H1 (cell line): ENCODE data around the gene NLRP7. TPM values are rescaled to one million over a fixed set of nuclear protein-coding genes. Genes with fewer than 3 reads are reported as not detected.

ENCODE experiments used
- CTCF ChIA-PET: fragments of 300-600 bp; sonication (Branson Sonifier 250); formaldehyde crosslinking; loops from one replicate; lab custom pipeline; 2021; ENCODE audit not compliant: partially characterized antibody; lab: Charles Lee
- POLR2A ChIA-PET: fragments of 300-600 bp; sonication (Branson Sonifier 250); formaldehyde crosslinking; loops from one replicate; lab custom pipeline; 2021; ENCODE audit warnings: inconsistent platforms; ENCODE audit not compliant: partially characterized antibody; lab: Charles Lee
- DNase-seq, 2 experiments: peaks; one replicate each; pipeline versions ENCODE4 v3.0.0 to v3.0.0-alpha.2; 2010 to 2022; ENCODE audit warnings: low spot score in 2 of 2, low read depth in 1 of 2, mixed read lengths in 1 of 2
- FAIRE-seq: peaks from 2 replicates; lab custom pipeline; 2011; peaks lifted over from hg19 to GRCh38; lab: Jason Lieb, UNC
- H2AFZ ChIP-seq: 2 replicates; pipeline ENCODE4 v1.8.1; 2012; ENCODE audit warnings: low read length, inconsistent platforms
- H2AK5ac ChIP-seq: 2 replicates; pipeline ENCODE4 v1.6.1; 2013; ENCODE audit warnings: low read depth, low read length
- H2BK120ac ChIP-seq: replicated peaks from 2 replicates; pipeline ENCODE3; 2013; ENCODE audit warnings: low read depth, low read length, inconsistent platforms
- H2BK12ac ChIP-seq: 2 replicates; pipeline ENCODE4 v1.6.1; 2013; ENCODE audit warnings: low read depth, low read length
- H2BK15ac ChIP-seq: 2 replicates; pipeline ENCODE4 v1.6.1; 2013; ENCODE audit warnings: low read length
- H2BK20ac ChIP-seq: 2 replicates; pipeline ENCODE4 v1.6.1; 2013; ENCODE audit warnings: low read length
- H2BK5ac ChIP-seq: 2 replicates; pipeline ENCODE4 v1.6.1; 2013; ENCODE audit warnings: low read depth, low read length
- H3K14ac ChIP-seq: 2 replicates; pipeline ENCODE4 v1.6.1; 2013; ENCODE audit warnings: inconsistent platforms; ENCODE audit not compliant: insufficient read length
- H3K18ac ChIP-seq: 2 replicates; pipeline ENCODE4 v1.6.1; 2013; ENCODE audit warnings: low read length; ENCODE audit errors: extremely low read depth
- H3K23ac ChIP-seq: 2 replicates; pipeline ENCODE4 v1.6.1; 2013; ENCODE audit warnings: inconsistent platforms; ENCODE audit not compliant: insufficient read length
- H3K23me2 ChIP-seq: 2 replicates; pipeline ENCODE4 v1.6.1; 2013; ENCODE audit warnings: low read depth, low read length
- H3K27ac ChIP-seq: 2 replicates; pipeline ENCODE4 v1.6.1; 2011; ENCODE audit warnings: low read depth, low read length, inconsistent platforms
- H3K27me3 ChIP-seq, 4 experiments: replicated peaks in 1 of 4; 1 replicate in 1 of 4; 2 replicates in 3 of 4; pipeline versions ENCODE4 v1.6.1 to v1.8.1; 2011 to 2013; ENCODE audit warnings: low read length in 3 of 4, mild to moderate bottlenecking in 3 of 4, inconsistent platforms in 2 of 4, mixed read lengths in 2 of 4, moderate library complexity in 1 of 4; ENCODE audit not compliant: control insufficient read depth in 3 of 4, insufficient read depth in 3 of 4; ENCODE audit errors: extremely low read depth in 1 of 4
- H3K36me3 ChIP-seq, 4 experiments: 2 replicates each; pipeline versions ENCODE4 v1.6.1 to v1.8.1; 2011 to 2013; ENCODE audit warnings: mild to moderate bottlenecking in 4 of 4, low read length in 3 of 4, moderate library complexity in 2 of 4, control low read depth in 1 of 4, inconsistent platforms in 1 of 4; ENCODE audit not compliant: insufficient read depth in 4 of 4, control insufficient read depth in 2 of 4
- H3K4ac ChIP-seq: replicated peaks from 2 replicates; pipeline ENCODE3; 2013; ENCODE audit warnings: low read length, low read depth, mixed read lengths, inconsistent platforms; ENCODE audit not compliant: insufficient read length
- H3K4me1 ChIP-seq, 4 experiments: replicated peaks in 1 of 4; 1 replicate in 1 of 4; 2 replicates in 3 of 4; pipeline versions ENCODE4 v1.6.1 to v1.8.1; 2011 to 2013; ENCODE audit warnings: low read length in 3 of 4, inconsistent platforms in 2 of 4, mixed read lengths in 1 of 4; ENCODE audit not compliant: insufficient read depth in 4 of 4, control insufficient read depth in 3 of 4
- H3K4me2 ChIP-seq, 2 experiments: 2 replicates each; pipeline versions ENCODE4 v1.6.1 to v1.8.1; 2011 to 2013; ENCODE audit warnings: low read depth in 2 of 2, low read length in 2 of 2, control low read depth in 1 of 2, inconsistent platforms in 1 of 2, mild to moderate bottlenecking in 1 of 2; ENCODE audit not compliant: insufficient read depth in 1 of 2
- H3K4me3 ChIP-seq, 4 experiments: fragments of 200-600, 300-600 bp in 1 of 4; sonication (generic), shearing (Covaris generic), sonication (Bioruptor Twin) in 1 of 4; 2 replicates each; pipeline versions ENCODE4 v1.5.1 to v1.8.1; 2011 to 2016; ENCODE audit warnings: low read length in 4 of 4, low read depth in 3 of 4, control low read depth in 2 of 4, inconsistent platforms in 2 of 4, mild to moderate bottlenecking in 2 of 4, mixed read lengths in 1 of 4, moderate library complexity in 1 of 4; ENCODE audit not compliant: insufficient read depth in 2 of 4; ENCODE audit errors: extremely low read depth in 1 of 4
- H3K56ac ChIP-seq: replicated peaks from 2 replicates; pipeline ENCODE3; 2013; ENCODE audit warnings: low read depth, mild to moderate bottlenecking, mixed read lengths, low read length, inconsistent platforms; ENCODE audit not compliant: insufficient read length
- H3K79me1 ChIP-seq: 2 replicates; pipeline ENCODE4 v1.6.1; 2013; ENCODE audit warnings: low read depth, low read length, control low read depth
- H3K79me2 ChIP-seq, 2 experiments: 2 replicates each; pipeline versions ENCODE4 v1.6.1 to v1.8.1; 2012 to 2013; ENCODE audit warnings: low read length in 2 of 2, mild to moderate bottlenecking in 2 of 2, inconsistent platforms in 1 of 2; ENCODE audit not compliant: insufficient read depth in 2 of 2, control insufficient read depth in 1 of 2
- H3K9ac ChIP-seq, 4 experiments: replicated peaks in 1 of 4; 1 replicate in 1 of 4; 2 replicates in 3 of 4; pipeline versions ENCODE4 v1.6.1 to v1.8.1; 2011 to 2013; ENCODE audit warnings: low read depth in 3 of 4, low read length in 3 of 4, control low read depth in 2 of 4, mild to moderate bottlenecking in 2 of 4, moderate library complexity in 2 of 4, inconsistent platforms in 1 of 4; ENCODE audit errors: extremely low read depth in 1 of 4
- H3K9me3 ChIP-seq, 2 experiments: 2 replicates each; pipeline versions ENCODE4 v1.6.1 to v1.8.1; 2012 to 2013; ENCODE audit warnings: mild to moderate bottlenecking in 2 of 2, moderate library complexity in 2 of 2, control low read depth in 1 of 2, inconsistent platforms in 1 of 2, low read depth in 1 of 2, low read length in 1 of 2, mixed read lengths in 1 of 2; ENCODE audit not compliant: insufficient read depth in 2 of 2
- H4K20me1 ChIP-seq, 2 experiments: replicated peaks in 1 of 2; 2 replicates each; pipeline versions ENCODE3 to v1.8.1; 2011 to 2013; ENCODE audit warnings: inconsistent platforms in 2 of 2, low read length in 2 of 2, mild to moderate bottlenecking in 1 of 2; ENCODE audit not compliant: insufficient read depth in 2 of 2, control insufficient read depth in 1 of 2
- H4K5ac ChIP-seq: 2 replicates; pipeline ENCODE4 v1.6.1; 2013; ENCODE audit warnings: low read length, low read depth, mixed read lengths, inconsistent platforms; ENCODE audit not compliant: insufficient read length
- H4K8ac ChIP-seq: 2 replicates; pipeline ENCODE4 v1.8.0; 2013; ENCODE audit warnings: mild to moderate bottlenecking, moderate library complexity, low read length, inconsistent platforms; ENCODE audit not compliant: insufficient read depth; ENCODE audit errors: extremely low read depth
- H4K91ac ChIP-seq: replicated peaks from 2 replicates; pipeline ENCODE3; 2013; ENCODE audit warnings: low read length, mixed read lengths, inconsistent platforms; ENCODE audit not compliant: insufficient read length
- POLR2A ChIP-seq, 2 experiments: IDR thresholded peaks; 1 replicate in 1 of 2; 2 replicates in 1 of 2; pipeline ENCODE4 v1.6.1; 2011; ENCODE audit warnings: low read depth in 2 of 2, low read length in 2 of 2, mild to moderate bottlenecking in 2 of 2; ENCODE audit errors: control extremely low read depth in 1 of 2
- POU5F1 ChIP-seq: IDR thresholded peaks from 2 replicates; pipeline ENCODE4 v1.6.1; 2011; ENCODE audit warnings: low read depth, mild to moderate bottlenecking, low read length, moderate library complexity
- SP1 ChIP-seq: IDR thresholded peaks from 2 replicates; pipeline ENCODE4 v1.6.1; 2011; ENCODE audit warnings: low read depth, low read length
- SP4 ChIP-seq: IDR thresholded peaks from 2 replicates; pipeline ENCODE4 v1.6.1; 2012; ENCODE audit warnings: low read length, inconsistent platforms
- WGBS, 2 experiments: shearing (Covaris generic) in 1 of 2; methylation state at CpG; one replicate each; pipeline versions ENCODE4 v1.1.6 to v1.1.7; 2013 to 2015; ENCODE audit warnings: low lambda C conversion rate in 2 of 2, mixed read lengths in 2 of 2, inconsistent platforms in 1 of 2, low coverage in 1 of 2, missing lambda C conversion rate in 1 of 2; ENCODE audit not compliant: insufficient replicate concordance in 2 of 2, insufficient coverage in 1 of 2, insufficient read length in 1 of 2; ENCODE audit errors: extremely low coverage in 1 of 2, missing lambda C conversion rate in 1 of 2; 5-methylcytosine and 5-hydroxymethylcytosine counted together
- polyA plus RNA-seq, 7 experiments: library from polyadenylated mRNA; depleted of rRNA in 3 of 7; stranded (reverse) in 5 of 7; unstranded in 2 of 7; fragments of >200 nt in 5 of 7; fragments of 200-250 nt in 2 of 7; gene quantifications; 1 replicate in 5 of 7; 2 replicates in 1 of 7; 4 replicates in 1 of 7; pipeline versions ENCODE4 v1.2.1 to v1.2.3, GENCODE V29; 2011 to 2013; ENCODE audit warnings: missing spikeins in 2 of 7, mixed read lengths in 2 of 7
- total RNA-seq: library from RNA; stranded (reverse); fragmentation: NEBNext Ultra II Directional; extraction: Animal tissue kit (Norgen Biotek cat#: 25700); gene quantifications from 2 replicates; pipeline ENCODE4 v1.2.1, GENCODE V29; 2021
- TF ChIP-seq, protein P1 (sequence below), 3 experiments: IDR thresholded peaks; 1 replicate in 2 of 3; 2 replicates in 1 of 3; pipeline versions ENCODE4 v1.5.1 to v1.6.1; 2011; ENCODE audit warnings: low read length in 3 of 3, mild to moderate bottlenecking in 3 of 3, inconsistent platforms in 2 of 3, low read depth in 1 of 3, moderate library complexity in 1 of 3; ENCODE audit not compliant: insufficient read depth in 1 of 3; ENCODE audit errors: control extremely low read depth in 1 of 3
- TF ChIP-seq, protein P2 (sequence below): IDR thresholded peaks from 2 replicates; pipeline ENCODE4 v1.6.1; 2011; ENCODE audit warnings: low read depth, mild to moderate bottlenecking, low read length; ENCODE audit not compliant: insufficient read depth

The NLRP7 gene
- total and polyA plus RNA-seq, 2 of the 8 experiments (the other 6 are each of a cell fraction or from before 2014, with no cell fraction given): 0.91 to 1.2 TPM

DNA sequence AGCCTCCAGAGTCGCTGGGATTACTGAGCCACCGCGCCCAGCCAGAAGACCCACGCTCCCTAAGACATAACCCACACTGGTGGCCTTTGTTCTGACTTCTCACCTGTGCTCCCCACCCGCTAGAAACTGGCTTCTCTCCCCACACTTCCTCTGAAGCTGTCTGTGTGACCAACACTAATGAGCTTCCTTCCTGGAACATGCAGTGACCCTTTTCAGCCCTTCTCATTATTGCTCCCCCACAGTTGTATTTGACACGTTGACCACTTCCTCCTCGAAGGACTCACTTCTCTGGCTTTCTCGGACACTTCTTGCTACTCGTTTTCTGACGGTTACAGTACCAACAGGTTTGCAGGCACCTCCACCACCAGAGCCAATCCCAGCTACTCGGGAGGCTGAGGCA lies 30.5 kb downstream of the NLRP7 start:
- H3K4me3 ChIP-seq: no peak overlapping the region
- H3K27ac ChIP-seq: no peak overlapping the region
- no peak overlapping the region for H3K9ac ChIP-seq
- H3K14ac ChIP-seq: no peak overlapping the region
- H4K20me1 ChIP-seq: no peaks in the 10 kb centered on the region
- H3K4ac ChIP-seq: no peak overlapping the region
- H3K79me1 ChIP-seq: no peaks in the 10 kb centered on the region
- no peak overlapping the region for H2BK12ac ChIP-seq
- H2BK15ac ChIP-seq: 0 out of 2 replicates have a peak overlapping the region, but pooled peaks have one; percentile 8
- no peaks in the 10 kb centered on the region for H3K27me3 ChIP-seq
- H3K36me3 ChIP-seq: no peaks in the 10 kb centered on the region
- H2BK5ac ChIP-seq: no peak overlapping the region
- no peak overlapping the region for H2BK20ac ChIP-seq
- no peak overlapping the region for H4K91ac ChIP-seq
- H3K4me2 ChIP-seq: no peak overlapping the region
- no peak overlapping the region for H3K23ac ChIP-seq
- H3K23me2 ChIP-seq: no peaks in the 10 kb centered on the region
- no peaks in the 10 kb centered on the region for H3K4me1 ChIP-seq
- ChIA-PET CTCF (interaction anchor here (0.6 to 4.0 kb wide), 6 partner anchors 8 to 439 kb away, joined by 3 to 39 read pairs (median 4); no protein-coding TSS in a partner anchor), POLR2A (interaction anchor here (1.0 to 1.1 kb wide), 3 partner anchors 10 to 36 kb away, joined by 3 read pairs; no protein-coding TSS in a partner anchor)
- no peak overlapping the region for H3K56ac ChIP-seq
- H2AFZ ChIP-seq: no peak overlapping the region
- TF ChIP-seq, protein P1, sequence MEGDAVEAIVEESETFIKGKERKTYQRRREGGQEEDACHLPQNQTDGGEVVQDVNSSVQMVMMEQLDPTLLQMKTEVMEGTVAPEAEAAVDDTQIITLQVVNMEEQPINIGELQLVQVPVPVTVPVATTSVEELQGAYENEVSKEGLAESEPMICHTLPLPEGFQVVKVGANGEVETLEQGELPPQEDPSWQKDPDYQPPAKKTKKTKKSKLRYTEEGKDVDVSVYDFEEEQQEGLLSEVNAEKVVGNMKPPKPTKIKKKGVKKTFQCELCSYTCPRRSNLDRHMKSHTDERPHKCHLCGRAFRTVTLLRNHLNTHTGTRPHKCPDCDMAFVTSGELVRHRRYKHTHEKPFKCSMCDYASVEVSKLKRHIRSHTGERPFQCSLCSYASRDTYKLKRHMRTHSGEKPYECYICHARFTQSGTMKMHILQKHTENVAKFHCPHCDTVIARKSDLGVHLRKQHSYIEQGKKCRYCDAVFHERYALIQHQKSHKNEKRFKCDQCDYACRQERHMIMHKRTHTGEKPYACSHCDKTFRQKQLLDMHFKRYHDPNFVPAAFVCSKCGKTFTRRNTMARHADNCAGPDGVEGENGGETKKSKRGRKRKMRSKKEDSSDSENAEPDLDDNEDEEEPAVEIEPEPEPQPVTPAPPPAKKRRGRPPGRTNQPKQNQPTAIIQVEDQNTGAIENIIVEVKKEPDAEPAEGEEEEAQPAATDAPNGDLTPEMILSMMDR (IDR thresholded peaks at IDR 0.05; ENCODE audit: control extremely low read depth in 1 of 3, insufficient read depth in 1 of 3, low read depth in 1 of 3, low read length in 3 of 3): no peak
- TF ChIP-seq POU5F1: no peak
- TF ChIP-seq POLR2A (IDR thresholded peaks at IDR 0.05; ENCODE audit: control extremely low read depth in 1 of 2, low read depth in 2 of 2, low read length in 2 of 2): no peak
- no peak for TF ChIP-seq SP1
- no peak for TF ChIP-seq SP4
- TF ChIP-seq, protein P2, sequence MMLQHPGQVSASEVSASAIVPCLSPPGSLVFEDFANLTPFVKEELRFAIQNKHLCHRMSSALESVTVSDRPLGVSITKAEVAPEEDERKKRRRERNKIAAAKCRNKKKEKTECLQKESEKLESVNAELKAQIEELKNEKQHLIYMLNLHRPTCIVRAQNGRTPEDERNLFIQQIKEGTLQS: no peak
- FAIRE-seq: no peak
- no peak overlapping the region for H3K18ac ChIP-seq
- H2AK5ac ChIP-seq: no peak overlapping the region
- 0 out of 2 replicates have a peak overlapping the region, but pooled peaks have one; percentile 5 for H4K8ac ChIP-seq
- H3K79me2 ChIP-seq: no peaks in the 10 kb centered on the region
- H2BK120ac ChIP-seq: no peak overlapping the region
- no peak for DNase-seq
- WGBS, 2 experiments: 84% methylated on average over 11 of the region's 11 CpGs; no CpG with 5 or more reads in 1 of the 2 experiments
- no peaks in the 10 kb centered on the region for H3K9me3 ChIP-seq
- H4K5ac ChIP-seq: no peak overlapping the region
